ENCODE results near the gene SLC2A4.

DNA sequence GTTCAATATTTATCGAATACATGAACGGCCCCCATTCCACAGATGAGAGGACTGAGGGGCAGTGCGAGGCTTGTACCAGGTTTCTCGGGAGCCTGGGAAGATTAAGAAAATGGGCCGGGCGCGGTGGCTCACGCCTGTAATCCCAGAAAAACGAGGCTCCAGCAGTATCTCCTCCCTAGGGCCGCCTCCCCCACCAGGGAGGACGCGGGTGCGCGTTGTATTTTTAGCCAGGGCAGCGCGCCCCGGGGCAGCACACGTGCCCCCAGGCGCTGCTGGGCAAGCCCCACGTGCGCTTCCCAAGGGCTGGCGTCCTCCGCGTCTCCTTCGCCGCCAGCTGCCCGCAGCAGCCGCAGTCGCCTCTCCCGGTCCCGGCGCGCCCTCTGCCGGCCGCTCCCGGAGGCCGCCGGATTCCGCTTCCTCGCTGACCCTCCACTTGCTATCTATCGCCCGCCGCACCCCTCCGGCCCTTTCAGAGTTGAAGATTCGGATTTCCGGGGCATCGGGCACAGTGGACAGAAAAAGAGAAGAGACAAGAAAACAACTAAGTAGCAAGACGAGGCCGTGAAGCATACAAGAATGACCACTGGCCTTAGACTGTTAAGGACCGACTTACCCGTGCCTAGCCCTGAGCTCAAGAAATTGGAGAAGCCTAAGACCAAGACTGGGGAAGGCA lies 14.8 kb downstream of the SLC2A4 start:
- TF ChIP-seq, protein P1, sequence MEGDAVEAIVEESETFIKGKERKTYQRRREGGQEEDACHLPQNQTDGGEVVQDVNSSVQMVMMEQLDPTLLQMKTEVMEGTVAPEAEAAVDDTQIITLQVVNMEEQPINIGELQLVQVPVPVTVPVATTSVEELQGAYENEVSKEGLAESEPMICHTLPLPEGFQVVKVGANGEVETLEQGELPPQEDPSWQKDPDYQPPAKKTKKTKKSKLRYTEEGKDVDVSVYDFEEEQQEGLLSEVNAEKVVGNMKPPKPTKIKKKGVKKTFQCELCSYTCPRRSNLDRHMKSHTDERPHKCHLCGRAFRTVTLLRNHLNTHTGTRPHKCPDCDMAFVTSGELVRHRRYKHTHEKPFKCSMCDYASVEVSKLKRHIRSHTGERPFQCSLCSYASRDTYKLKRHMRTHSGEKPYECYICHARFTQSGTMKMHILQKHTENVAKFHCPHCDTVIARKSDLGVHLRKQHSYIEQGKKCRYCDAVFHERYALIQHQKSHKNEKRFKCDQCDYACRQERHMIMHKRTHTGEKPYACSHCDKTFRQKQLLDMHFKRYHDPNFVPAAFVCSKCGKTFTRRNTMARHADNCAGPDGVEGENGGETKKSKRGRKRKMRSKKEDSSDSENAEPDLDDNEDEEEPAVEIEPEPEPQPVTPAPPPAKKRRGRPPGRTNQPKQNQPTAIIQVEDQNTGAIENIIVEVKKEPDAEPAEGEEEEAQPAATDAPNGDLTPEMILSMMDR (IDR thresholded peaks at IDR 0.05; ENCODE audit: low read length) = peak; percentile 88
- no peak for TF ChIP-seq EZH2 (optimal IDR thresholded peaks at IDR 0.05; ENCODE audit: low read depth, low read length)
- TF ChIP-seq EZH2phosphoT487 (IDR thresholded peaks at IDR 0.05; ENCODE audit: low read length) = no peak
